Tibial artery (tissue), 4 donors: ENCODE measurements around the gene MTERF4.

Source experiments
- DNase-seq, 2 donors: peaks; one replicate each; pipeline ENCODE4 v3.0.0-alpha.2; 2019
- H3K27ac ChIP-seq, 2 donors: fragments of 200-600 bp; sonication (generic) in 1 of 2; 1 replicate in 1 of 2; 2 replicates in 1 of 2; pipeline ENCODE4 v1.5.1; 2018 to 2019; ENCODE audit warnings: mild to moderate bottlenecking in 1 of 2
- H3K27me3 ChIP-seq, 2 donors: fragments of 200-600 bp; sonication (generic) in 1 of 2; one replicate each; pipeline versions ENCODE4 v1.5.1 to v1.6.0; 2016 to 2019
- H3K36me3 ChIP-seq, 3 donors: fragments of 200-600 bp; sonication (generic) in 2 of 3; one replicate each; pipeline ENCODE4 v1.5.1; 2016 to 2019; ENCODE audit warnings: mild to moderate bottlenecking in 2 of 3
- H3K4me1 ChIP-seq, 4 donors: fragments of 200-600 bp; sonication (generic) in 2 of 4; 1 replicate in 3 of 4; 2 replicates in 1 of 4; pipeline ENCODE4 v1.5.1; 2016 to 2019
- H3K4me3 ChIP-seq, 2 donors: fragments of 200-600 bp; sonication (generic) in 1 of 2; 1 replicate in 1 of 2; 2 replicates in 1 of 2; pipeline ENCODE4 v1.5.1; 2018 to 2019; ENCODE audit warnings: mild to moderate bottlenecking in 2 of 2
- H3K9me3 ChIP-seq, 3 donors: fragments of 200-600 bp; sonication (generic) in 1 of 3; one replicate each; pipeline ENCODE4 v1.5.1; 2016 to 2019
- intact Hi-C: fragments of 100-400 bp; cut with DNase I; formaldehyde crosslinking; loops from one replicate; pipeline ENCODE4 v1.15.0; 2023; ENCODE audit warnings: low total_unique reads
- TF ChIP-seq, protein P1 (sequence below), 2 experiments: fragments of 200-600 bp in 1 of 2; fragments of 450-650 bp in 1 of 2; IDR thresholded peaks; one replicate each; pipeline ENCODE4 v1.5.1; 2017 to 2019; ENCODE audit warnings: antibody characterized with exemption in 2 of 2, mild to moderate bottlenecking in 1 of 2, moderate library complexity in 1 of 2

The MTERF4 gene, protein sequence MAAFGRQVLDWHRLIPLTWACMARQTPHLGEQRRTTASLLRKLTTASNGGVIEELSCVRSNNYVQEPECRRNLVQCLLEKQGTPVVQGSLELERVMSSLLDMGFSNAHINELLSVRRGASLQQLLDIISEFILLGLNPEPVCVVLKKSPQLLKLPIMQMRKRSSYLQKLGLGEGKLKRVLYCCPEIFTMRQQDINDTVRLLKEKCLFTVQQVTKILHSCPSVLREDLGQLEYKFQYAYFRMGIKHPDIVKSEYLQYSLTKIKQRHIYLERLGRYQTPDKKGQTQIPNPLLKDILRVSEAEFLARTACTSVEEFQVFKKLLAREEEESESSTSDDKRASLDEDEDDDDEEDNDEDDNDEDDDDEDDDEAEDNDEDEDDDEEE

DNA sequence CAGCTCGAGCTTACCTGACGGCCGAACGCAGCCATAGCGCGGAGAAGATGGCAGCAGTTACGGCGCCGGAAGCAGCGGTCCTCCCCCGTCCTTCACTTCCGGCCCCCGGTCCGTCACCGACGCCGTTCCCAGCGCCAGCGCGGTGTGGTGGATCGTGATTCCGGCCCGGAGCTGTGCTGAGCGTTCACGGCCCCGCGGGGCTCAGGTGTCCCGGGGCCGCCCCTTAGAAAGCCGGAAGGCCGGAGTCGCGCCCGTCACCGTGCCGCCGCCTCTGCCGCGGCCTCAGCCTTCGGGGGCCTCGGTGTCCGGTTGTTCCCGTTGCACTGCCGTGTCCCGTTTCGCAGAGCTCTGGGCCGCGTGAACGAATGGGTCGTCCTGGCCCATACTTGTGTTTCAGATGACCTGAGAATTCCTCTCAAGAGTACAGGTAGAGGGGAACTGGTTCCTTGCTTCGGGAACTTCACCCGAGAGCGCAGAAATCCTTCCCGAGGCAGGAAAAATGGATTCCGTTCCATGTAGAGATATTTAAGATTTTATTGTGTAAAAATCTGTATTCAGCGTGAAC, at the start of gene MTERF4:
Gene MTERF4 (minus strand): TSS at position 49 of the 565 bp plus-strand sequence. CDS start 14 bp downstream, at position 35.
- no peaks in the 10 kb centered on the region for H3K27me3 ChIP-seq
- no peaks in the 10 kb centered on the region for H3K9me3 ChIP-seq
- peaks cover 0 to 23% (median 18%) of the 10 kb centered on the region in 4 donors for H3K4me1 ChIP-seq
- intact Hi-C loops, result loop anchor here (10.0 kb wide), 1 partner anchor 112 kb away; no protein-coding TSS in a partner anchor
- TF ChIP-seq, protein P1, sequence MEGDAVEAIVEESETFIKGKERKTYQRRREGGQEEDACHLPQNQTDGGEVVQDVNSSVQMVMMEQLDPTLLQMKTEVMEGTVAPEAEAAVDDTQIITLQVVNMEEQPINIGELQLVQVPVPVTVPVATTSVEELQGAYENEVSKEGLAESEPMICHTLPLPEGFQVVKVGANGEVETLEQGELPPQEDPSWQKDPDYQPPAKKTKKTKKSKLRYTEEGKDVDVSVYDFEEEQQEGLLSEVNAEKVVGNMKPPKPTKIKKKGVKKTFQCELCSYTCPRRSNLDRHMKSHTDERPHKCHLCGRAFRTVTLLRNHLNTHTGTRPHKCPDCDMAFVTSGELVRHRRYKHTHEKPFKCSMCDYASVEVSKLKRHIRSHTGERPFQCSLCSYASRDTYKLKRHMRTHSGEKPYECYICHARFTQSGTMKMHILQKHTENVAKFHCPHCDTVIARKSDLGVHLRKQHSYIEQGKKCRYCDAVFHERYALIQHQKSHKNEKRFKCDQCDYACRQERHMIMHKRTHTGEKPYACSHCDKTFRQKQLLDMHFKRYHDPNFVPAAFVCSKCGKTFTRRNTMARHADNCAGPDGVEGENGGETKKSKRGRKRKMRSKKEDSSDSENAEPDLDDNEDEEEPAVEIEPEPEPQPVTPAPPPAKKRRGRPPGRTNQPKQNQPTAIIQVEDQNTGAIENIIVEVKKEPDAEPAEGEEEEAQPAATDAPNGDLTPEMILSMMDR (IDR thresholded peaks at IDR 0.05), result no peak
- H3K27ac ChIP-seq, result peak within 1 kb of the TSS; percentile 73 to 84
- peak; percentile 88 to 92 for DNase-seq
- H3K4me3 ChIP-seq, result peak within 1 kb of the TSS; percentile 65 to 87
- H3K36me3 ChIP-seq, result peaks cover 0 to 27% (median 17%) of the 10 kb centered on the region in 3 donors

DNA sequence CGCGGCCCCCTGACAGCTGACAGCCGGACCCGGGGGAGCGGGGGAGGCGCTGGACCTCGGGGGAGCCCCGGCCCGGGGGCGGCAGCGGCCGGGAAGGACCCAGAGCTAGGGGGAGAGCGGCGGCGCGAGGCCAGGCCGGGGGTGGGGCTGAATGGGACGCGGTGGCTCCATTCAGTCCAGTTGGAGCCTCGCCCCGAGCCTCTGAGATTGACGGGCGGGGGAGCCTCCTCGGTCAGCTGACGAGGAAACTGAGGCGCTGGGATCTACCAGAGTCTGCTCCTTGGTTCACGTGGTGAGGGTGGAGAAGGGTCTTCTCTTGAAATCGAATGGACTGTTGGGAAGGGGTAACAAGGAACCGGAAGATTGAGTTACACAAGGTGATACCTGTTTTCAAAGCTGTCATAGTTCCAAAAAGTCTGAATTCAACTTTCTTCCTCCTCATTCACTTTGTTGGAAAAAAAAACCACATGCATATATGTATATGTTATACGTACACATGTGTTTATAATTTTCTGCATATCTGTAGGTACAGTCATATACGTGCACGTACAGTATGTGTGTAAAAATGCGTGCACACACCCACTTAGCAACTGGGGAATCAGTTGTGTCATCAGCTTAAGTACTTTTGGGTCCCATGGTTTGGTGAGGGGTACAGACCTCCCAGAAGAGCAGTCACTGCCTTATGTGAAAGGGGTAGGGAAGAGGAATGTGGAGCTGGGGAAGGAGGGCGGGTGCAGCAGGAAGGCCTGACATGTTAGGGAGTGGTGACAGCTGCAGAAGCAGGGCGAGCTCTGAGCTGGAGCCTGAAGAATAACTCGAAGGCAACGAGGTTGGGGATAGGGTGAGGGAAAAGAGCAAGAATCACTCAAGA, 48.8 kb upstream of the MTERF4 start:
- H3K27ac ChIP-seq, result peak overlapping the region; percentile 82 to 90
- H3K4me3 ChIP-seq, result peak overlapping the region; percentile 86 to 97
- TF ChIP-seq, protein P1 (IDR thresholded peaks at IDR 0.05), result no peak
- no peaks in the 10 kb centered on the region for H3K27me3 ChIP-seq
- no peak for DNase-seq
- H3K9me3 ChIP-seq, result no peaks in the 10 kb centered on the region
- H3K36me3 ChIP-seq, result peaks cover 0 to 24% (median 7%) of the 10 kb centered on the region in 3 donors
- intact Hi-C loops, result loop anchor here (10.0 kb wide), 1 partner anchor 556 kb away; no protein-coding TSS in a partner anchor
- peaks cover 0 to 26% (median 16%) of the 10 kb centered on the region in 4 donors for H3K4me1 ChIP-seq

DNA sequence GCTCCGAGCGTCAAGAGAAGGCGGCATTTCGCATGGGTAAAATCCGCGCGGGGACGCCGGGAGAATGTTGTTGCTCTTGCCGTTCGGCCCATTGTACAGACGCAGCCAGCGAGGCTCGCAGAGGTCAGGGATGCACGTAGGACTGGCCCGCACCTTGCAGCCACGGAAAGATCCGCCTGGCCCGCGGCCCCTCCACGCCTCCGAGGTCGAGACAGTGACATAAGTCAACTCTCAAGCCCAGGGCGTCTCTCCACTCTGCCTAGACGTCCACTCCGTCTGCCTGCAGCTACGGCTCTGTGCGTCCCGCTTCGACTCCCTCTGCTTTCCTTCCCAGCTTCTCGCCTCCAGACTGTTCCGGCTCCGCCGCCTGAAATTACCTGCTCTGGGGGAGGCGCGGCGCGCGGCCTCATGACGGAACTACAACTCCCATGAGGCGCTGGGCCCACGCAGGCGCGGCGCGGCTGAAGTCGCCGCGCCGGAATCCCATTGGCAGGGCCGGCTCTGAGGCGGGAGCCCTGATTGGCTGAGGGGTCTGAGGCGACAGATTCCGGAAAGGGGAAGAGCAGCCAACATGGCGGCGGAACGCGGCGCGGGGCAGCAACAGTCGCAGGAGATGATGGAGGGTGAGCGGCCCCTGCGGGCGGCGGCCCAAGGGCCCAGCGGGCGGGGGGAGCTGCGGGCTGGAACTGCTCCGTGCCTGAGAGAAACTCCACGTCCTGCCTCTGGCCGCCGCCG, 48.0 kb upstream of the MTERF4 start, which contains the start of gene PPP1R7:
Gene PPP1R7 (plus strand): TSS at position 543 of the 735 bp plus-strand sequence. CDS start 29 bp downstream, at position 572.
- TF ChIP-seq, protein P1 (IDR thresholded peaks at IDR 0.05), result peak in 1 of 2 experiments; percentile 14
- no peaks in the 10 kb centered on the region for H3K27me3 ChIP-seq
- DNase-seq, result peak; percentile 95 to 96

DNA sequence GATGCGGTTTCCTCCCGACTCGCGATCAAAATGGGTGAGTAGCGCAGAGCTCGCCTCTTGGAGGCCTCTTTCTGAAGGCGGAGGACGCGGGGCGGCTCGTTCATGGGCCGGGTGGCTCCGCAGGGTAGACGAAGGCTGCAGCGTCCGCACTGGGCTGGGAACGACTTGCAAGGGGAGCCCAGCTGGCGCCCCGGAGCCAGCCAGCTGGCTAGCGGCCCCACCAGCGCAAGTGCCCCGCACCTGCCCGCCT, 47.5 kb upstream of the MTERF4 start:
- H3K27ac ChIP-seq, result peak overlapping the region; percentile 82 to 90
- TF ChIP-seq, protein P1 (IDR thresholded peaks at IDR 0.05), result no peak
- peaks cover 0 to 11% (median 4%) of the 10 kb centered on the region in 3 donors for H3K36me3 ChIP-seq
- peaks cover 0 to 26% (median 16%) of the 10 kb centered on the region in 4 donors for H3K4me1 ChIP-seq
- peak overlapping the region; percentile 86 to 97 for H3K4me3 ChIP-seq
- intact Hi-C loops, result no loop called here
- no peaks in the 10 kb centered on the region for H3K27me3 ChIP-seq
- no peaks in the 10 kb centered on the region for H3K9me3 ChIP-seq
- peak in 1 of 2 donors; percentile 23 for DNase-seq

More for the DNA sequence above, 48.0 kb upstream of the MTERF4 start, which contains the start of gene PPP1R7:
- H3K27ac ChIP-seq, result peak within 1 kb of the TSS; percentile 82 to 90
- H3K9me3 ChIP-seq, result no peaks in the 10 kb centered on the region
- H3K36me3 ChIP-seq, result peaks cover 0 to 16% (median 4%) of the 10 kb centered on the region in 3 donors
- intact Hi-C loops, result loop anchor here (10.0 kb wide), 1 partner anchor 555 kb away; no protein-coding TSS in a partner anchor
- H3K4me1 ChIP-seq, result peaks cover 0 to 26% (median 16%) of the 10 kb centered on the region in 4 donors
- H3K4me3 ChIP-seq, result peak within 1 kb of the TSS; percentile 86 to 97
